Amniotic stem cell (primary cell): ENCODE data around the gene SYNM.

Experiments used
- DNase-seq: peaks from one replicate; lab custom pipeline; 2025; lab: John Stamatoyannopoulos, UW

The SYNM gene

DNA sequence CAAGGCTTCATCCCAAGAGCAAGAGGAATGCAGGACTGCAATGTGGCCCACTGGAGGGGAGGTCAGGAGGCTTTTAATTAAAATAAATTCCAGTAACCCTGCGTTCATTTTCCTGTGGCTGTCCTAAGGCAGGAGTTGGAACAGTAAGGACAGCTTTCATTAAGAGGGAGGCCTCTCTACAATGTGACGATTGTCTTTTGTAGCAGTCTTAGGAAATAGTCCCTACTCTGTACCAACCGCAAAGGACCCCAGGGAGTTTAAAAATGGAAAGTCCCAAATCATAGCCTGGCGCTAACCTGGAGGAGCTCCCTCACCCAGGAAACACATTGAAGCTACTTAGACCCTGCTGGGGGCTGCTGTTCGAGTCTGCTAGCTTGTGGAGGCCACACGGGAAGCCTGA is 62.8 kb downstream of the SYNM start:
- no peak for DNase-seq

- DNase-seq: no peak
These were observed 64.0 kb downstream of the SYNM start for GRCh38 chr15:99168601-99169580.

- peak; percentile 39 for DNase-seq
These were observed 65.0 kb downstream of the SYNM start for GRCh38 chr15:99169769-99170311.

GRCh38 chr15:99170476-99171065 is 65.7 kb downstream of the SYNM start:
- DNase-seq: no peak

- no peak for DNase-seq
These were observed 67.3 kb downstream of the SYNM start for GRCh38 chr15:99172171-99172570.

- DNase-seq: no peak
These were observed 68.1 kb downstream of the SYNM start for GRCh38 chr15:99172989-99173388.

- DNase-seq: no peak
These were observed 69.9 kb downstream of the SYNM start for GRCh38 chr15:99174567-99175395.

DNA sequence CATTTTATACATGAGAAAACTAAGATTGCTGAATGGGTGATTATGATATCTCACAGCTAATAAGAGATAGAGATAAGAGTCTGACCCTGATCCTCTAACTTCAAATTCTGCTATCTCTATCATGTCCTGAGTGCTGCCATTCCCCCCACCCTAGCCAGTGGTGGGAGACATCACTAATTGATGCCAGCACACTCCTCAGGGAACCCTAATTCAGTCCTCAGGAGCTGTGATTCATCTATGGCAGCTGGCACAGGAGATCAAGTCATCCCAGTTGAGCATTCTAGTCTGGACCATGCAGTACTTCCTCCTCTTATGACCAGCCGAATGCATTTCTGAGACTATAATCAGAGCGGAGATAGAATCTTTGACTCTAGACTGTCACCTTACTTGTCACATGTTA is 71.9 kb downstream of the SYNM start:
- no peak for DNase-seq

DNA sequence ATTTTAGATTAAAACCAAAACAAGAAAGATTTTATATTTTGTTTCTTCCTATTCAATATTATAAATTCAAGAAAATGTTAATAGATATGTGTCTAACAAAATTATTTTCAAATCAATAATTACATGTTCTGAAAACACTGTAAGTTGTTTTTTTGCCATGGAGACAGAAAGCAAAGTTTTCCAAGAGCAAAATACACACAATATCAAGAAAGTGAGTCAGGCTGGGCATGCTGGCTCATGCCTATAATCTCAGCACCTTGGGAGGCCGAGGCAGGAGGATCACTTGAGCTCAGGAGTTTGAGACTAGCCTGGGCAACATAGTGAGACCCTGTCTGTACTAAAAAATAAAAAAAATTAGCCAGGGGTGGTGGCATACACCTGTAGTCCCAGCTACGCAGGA is 72.8 kb downstream of the SYNM start:
- DNase-seq: no peak

- no peak for DNase-seq
These were observed 75.4 kb downstream of the SYNM start for GRCh38 chr15:99180086-99180963.

- DNase-seq: no peak
These were observed 76.1 kb downstream of the SYNM start for GRCh38 chr15:99180964-99181306.

DNA sequence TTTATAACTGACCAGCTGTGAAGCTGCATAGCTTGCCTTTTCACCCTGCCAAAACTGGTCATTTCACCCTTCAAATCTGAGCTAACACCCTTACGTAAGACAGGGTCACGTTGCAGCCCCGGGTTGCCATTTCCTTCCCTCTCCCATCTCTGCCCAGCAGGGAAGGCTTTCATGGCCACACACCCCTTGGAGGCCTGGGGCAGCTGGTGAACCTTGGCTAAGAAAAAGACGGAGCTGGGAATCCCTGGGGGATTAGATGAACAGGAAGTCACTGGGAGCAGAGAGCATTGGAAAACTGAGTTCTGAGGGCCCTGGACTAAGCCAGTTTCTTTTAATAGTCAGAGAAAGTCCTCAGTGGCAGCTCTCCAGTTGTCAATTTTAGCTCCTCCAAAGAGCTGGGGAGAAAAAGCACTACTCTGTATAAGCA is 76.7 kb downstream of the SYNM start:
- no peak for DNase-seq

DNA sequence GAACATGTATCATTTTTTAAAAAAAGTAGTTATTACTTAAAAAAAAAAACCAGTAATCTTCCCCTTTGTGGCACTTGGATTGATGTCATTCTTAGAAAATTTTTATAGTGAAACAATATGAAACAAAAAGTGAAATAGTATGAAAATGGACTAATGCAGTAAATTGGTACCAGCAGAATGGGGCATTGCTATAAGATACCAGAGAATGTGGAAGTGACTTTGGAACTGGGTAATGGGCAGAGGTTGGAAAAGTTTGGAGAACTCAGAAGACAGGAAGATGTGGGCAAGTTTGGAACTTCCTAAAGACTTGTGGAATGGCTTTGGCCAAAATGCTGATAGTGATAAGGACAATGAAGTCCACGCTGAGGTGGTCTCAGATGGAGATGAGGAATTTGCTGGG is 77.9 kb downstream of the SYNM start:
- DNase-seq: no peak
